A549 (cell line): ENCODE data around the gene CAMKMT.

ENCODE experiments used
- BCL3 ChIP-seq: fragments of >200 bp; sonication (Bioruptor Twin); formaldehyde crosslinking; IDR thresholded peaks from 3 replicates; pipeline ENCODE4 v1.6.1; 2016
- EP300 ChIP-seq, 2 experiments: fragments of >200 bp; sonication (Bioruptor Twin); formaldehyde crosslinking; IDR thresholded peaks; 2 replicates in 1 of 2; 3 replicates in 1 of 2; pipeline ENCODE4 v1.6.1; 2016 to 2017
- POLR2AphosphoS2 ChIP-seq: conservative IDR thresholded peaks from 2 replicates; pipeline ENCODE4 v1.6.1; 2012; ENCODE audit warnings: low read length, improper control_type of control experiment, inconsistent platforms
- SMC3 ChIP-seq: fragments of >200 bp; sonication (Bioruptor Twin); formaldehyde crosslinking; IDR thresholded peaks from 3 replicates; pipeline ENCODE4 v1.6.1; 2018; ENCODE audit warnings: inconsistent platforms
- ZFP36 ChIP-seq: fragments of 450-650 bp; IDR thresholded peaks from 2 replicates; pipeline ENCODE4 v1.6.1; 2014; ENCODE audit warnings: borderline replicate concordance; ENCODE audit not compliant: partially characterized antibody
- TF ChIP-seq, protein P1 (sequence below): fragments of >200 bp; sonication (Bioruptor Twin); formaldehyde crosslinking; IDR thresholded peaks from 3 replicates; pipeline ENCODE4 v1.5.1; 2016
- TF ChIP-seq, protein P2 (sequence below): fragments of 150-350 bp; IDR thresholded peaks from 2 replicates; pipeline ENCODE4 v1.6.1; 2014; ENCODE audit warnings: low read depth, mild to moderate bottlenecking, low read length

- TF ChIP-seq, protein P1, sequence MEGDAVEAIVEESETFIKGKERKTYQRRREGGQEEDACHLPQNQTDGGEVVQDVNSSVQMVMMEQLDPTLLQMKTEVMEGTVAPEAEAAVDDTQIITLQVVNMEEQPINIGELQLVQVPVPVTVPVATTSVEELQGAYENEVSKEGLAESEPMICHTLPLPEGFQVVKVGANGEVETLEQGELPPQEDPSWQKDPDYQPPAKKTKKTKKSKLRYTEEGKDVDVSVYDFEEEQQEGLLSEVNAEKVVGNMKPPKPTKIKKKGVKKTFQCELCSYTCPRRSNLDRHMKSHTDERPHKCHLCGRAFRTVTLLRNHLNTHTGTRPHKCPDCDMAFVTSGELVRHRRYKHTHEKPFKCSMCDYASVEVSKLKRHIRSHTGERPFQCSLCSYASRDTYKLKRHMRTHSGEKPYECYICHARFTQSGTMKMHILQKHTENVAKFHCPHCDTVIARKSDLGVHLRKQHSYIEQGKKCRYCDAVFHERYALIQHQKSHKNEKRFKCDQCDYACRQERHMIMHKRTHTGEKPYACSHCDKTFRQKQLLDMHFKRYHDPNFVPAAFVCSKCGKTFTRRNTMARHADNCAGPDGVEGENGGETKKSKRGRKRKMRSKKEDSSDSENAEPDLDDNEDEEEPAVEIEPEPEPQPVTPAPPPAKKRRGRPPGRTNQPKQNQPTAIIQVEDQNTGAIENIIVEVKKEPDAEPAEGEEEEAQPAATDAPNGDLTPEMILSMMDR, result no peak
- TF ChIP-seq ZFP36 (no peak), EP300 (IDR thresholded peaks at IDR 0.05) (no peak), SMC3 (no peak), BCL3 (no peak), POLR2AphosphoS2 (no peak)
- TF ChIP-seq, protein P2, sequence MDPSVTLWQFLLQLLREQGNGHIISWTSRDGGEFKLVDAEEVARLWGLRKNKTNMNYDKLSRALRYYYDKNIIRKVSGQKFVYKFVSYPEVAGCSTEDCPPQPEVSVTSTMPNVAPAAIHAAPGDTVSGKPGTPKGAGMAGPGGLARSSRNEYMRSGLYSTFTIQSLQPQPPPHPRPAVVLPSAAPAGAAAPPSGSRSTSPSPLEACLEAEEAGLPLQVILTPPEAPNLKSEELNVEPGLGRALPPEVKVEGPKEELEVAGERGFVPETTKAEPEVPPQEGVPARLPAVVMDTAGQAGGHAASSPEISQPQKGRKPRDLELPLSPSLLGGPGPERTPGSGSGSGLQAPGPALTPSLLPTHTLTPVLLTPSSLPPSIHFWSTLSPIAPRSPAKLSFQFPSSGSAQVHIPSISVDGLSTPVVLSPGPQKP, result no peak
Measured at GRCh38 chr2:44731505-44731904, 369.8 kb downstream of the CAMKMT start.
